GM10266 (cell line): Measurements from ENCODE around the gene NXPH1.
"Not testable (repeated sequence)": the region's sequence is repeated elsewhere in the genome, so short reads cannot be mapped to it uniquely, and the experiment has no call there.

ENCODE experiments used
- DNase-seq: peaks from one replicate; pipeline ENCODE4 v3.0.0; 2012; ENCODE audit errors: extremely low spot score
- CTCF ChIP-seq: IDR thresholded peaks from 2 replicates; pipeline ENCODE4 v1.5.1; 2012; ENCODE audit warnings: mild to moderate bottlenecking, low read depth; ENCODE audit not compliant: control insufficient read depth, insufficient read depth; ENCODE audit errors: missing control alignments

The NXPH1 gene

GRCh38 chr7:8684426-8684825 is 251.0 kb downstream of the NXPH1 start:
- no peak for DNase-seq
- TF ChIP-seq CTCF = no peak

GRCh38 chr7:8699875-8700624 is 266.6 kb downstream of the NXPH1 start:
- DNase-seq = no peak
- no peak for TF ChIP-seq CTCF

GRCh38 chr7:8702807-8703206 is 269.4 kb downstream of the NXPH1 start:
- DNase-seq = no peak
- no peak for TF ChIP-seq CTCF

GRCh38 chr7:8710124-8710523 is 276.7 kb downstream of the NXPH1 start:
- no peak for DNase-seq
- TF ChIP-seq CTCF = no peak

- no peak for DNase-seq
- no peak for TF ChIP-seq CTCF
These were observed 281.4 kb downstream of the NXPH1 start for GRCh38 chr7:8714791-8715190.

GRCh38 chr7:8719102-8719501 is 285.7 kb downstream of the NXPH1 start:
- no peak for TF ChIP-seq CTCF
- DNase-seq = no peak

GRCh38 chr7:8724080-8724718 is 290.8 kb downstream of the NXPH1 start:
- DNase-seq = peak; percentile 54
- TF ChIP-seq CTCF = peak; percentile 69

- DNase-seq = not testable (repeated sequence)
These were observed 298.3 kb downstream of the NXPH1 start for GRCh38 chr7:8731756-8732155.
